GM21737 (cell line): ENCODE results near the gene NR1I2.
A peak's percentile ranks its signal among the peaks of the same experiment; 100 is the strongest.

Source experiments
- ATAC-seq: cut with Tn5 transposase; IDR thresholded peaks from one replicate; pipeline ENCODE4 v1.9.1; 2021; ENCODE audit warnings: mild to moderate bottlenecking, moderate library complexity; ENCODE audit not compliant: unreplicated experiment

Gene NR1I2

GRCh38 chr3:119781330-119782198 lies at the start of gene NR1I2:
TSS of gene NR1I2 (plus strand) at chr3:119782101.
- ATAC-seq, result no peak

- ATAC-seq, result no peak
Measured at GRCh38 chr3:119733812-119734211, 48.1 kb upstream of the NR1I2 start.

- ATAC-seq, result no peak
Measured at GRCh38 chr3:119738741-119739140, 43.2 kb upstream of the NR1I2 start.

- ATAC-seq, result no peak
Measured at GRCh38 chr3:119741657-119742590, 40.0 kb upstream of the NR1I2 start.

GRCh38 chr3:119743921-119744320 lies 38.0 kb upstream of the NR1I2 start:
- ATAC-seq, result no peak

GRCh38 chr3:119745942-119746341 lies 36.0 kb upstream of the NR1I2 start:
- ATAC-seq, result no peak

- ATAC-seq, result no peak
Measured at GRCh38 chr3:119746423-119746822, 35.5 kb upstream of the NR1I2 start.

GRCh38 chr3:119747357-119747756 lies 34.5 kb upstream of the NR1I2 start:
- ATAC-seq, result no peak

- no peak for ATAC-seq
Measured at GRCh38 chr3:119748991-119749390, 32.9 kb upstream of the NR1I2 start.

- ATAC-seq, result no peak
Measured at GRCh38 chr3:119751423-119751822, 30.5 kb upstream of the NR1I2 start.

- ATAC-seq, result peak; percentile 85
Measured at GRCh38 chr3:119759962-119760361, 21.9 kb upstream of the NR1I2 start.

GRCh38 chr3:119762876-119763275 lies 19.0 kb upstream of the NR1I2 start:
- no peak for ATAC-seq

- ATAC-seq, result no peak
Measured at GRCh38 chr3:119763466-119763865, 18.4 kb upstream of the NR1I2 start.

GRCh38 chr3:119765239-119765638 lies 16.7 kb upstream of the NR1I2 start:
- ATAC-seq, result no peak

- ATAC-seq, result no peak
Measured at GRCh38 chr3:119767936-119768601, 13.8 kb upstream of the NR1I2 start.

- ATAC-seq, result no peak
Measured at GRCh38 chr3:119768668-119769393, 13.1 kb upstream of the NR1I2 start.

- ATAC-seq, result no peak
Measured at GRCh38 chr3:119769394-119770149, 12.3 kb upstream of the NR1I2 start.

GRCh38 chr3:119774444-119774843 lies 7.5 kb upstream of the NR1I2 start:
- no peak for ATAC-seq

- ATAC-seq, result no peak
Measured at GRCh38 chr3:119776304-119776703, 5.6 kb upstream of the NR1I2 start.

- no peak for ATAC-seq
Measured at GRCh38 chr3:119778176-119778575, 3.7 kb upstream of the NR1I2 start.
